K562 (cell line): ENCODE results near the gene METAP1.

Experiments
- CC2D1A ChIP-seq: fragments of 450-650 bp; IDR thresholded peaks from 2 replicates; pipeline ENCODE4 v1.6.1; 2017; ENCODE audit warnings: mild to moderate bottlenecking
- CGGBP1 ChIP-seq: fragments of 250-450 bp; sonication (Bioruptor Pico); IDR thresholded peaks from 2 replicates; pipeline ENCODE4 v1.9.0; 2021; ENCODE audit warnings: mild to moderate bottlenecking
- EZH2 ChIP-seq: IDR thresholded peaks from 2 replicates; pipeline ENCODE4 v1.6.1; 2012; ENCODE audit warnings: low read depth, mild to moderate bottlenecking, inconsistent platforms, low read length, borderline replicate concordance
- GABPA ChIP-seq: fragments of 200-800 bp; sonication (Bioruptor generic); conservative IDR thresholded peaks from 2 replicates; pipeline ENCODE4 v1.6.1; 2016; ENCODE audit warnings: low read depth, missing genetic modification characterization, missing compliant biosample characterization
- GTF2F1 ChIP-seq: IDR thresholded peaks from 2 replicates; pipeline ENCODE4 v1.6.1; 2011; ENCODE audit warnings: low read depth, low read length, improper control_type of control experiment
- KLF16 ChIP-seq: IDR thresholded peaks from 2 replicates; pipeline ENCODE4 v1.6.1; 2016; ENCODE audit warnings: antibody characterized with exemption
- MEF2D ChIP-seq: conservative IDR thresholded peaks from 2 replicates; pipeline ENCODE4 v1.6.1; 2016; ENCODE audit warnings: low read depth, missing genetic modification characterization, missing compliant biosample characterization
- TEAD4 ChIP-seq, 2 experiments: sonication (generic) in 1 of 2; formaldehyde crosslinking in 1 of 2; IDR thresholded peaks; 2 replicates each; pipeline versions ENCODE4 v1.6.1 to v1.8.0; 2012 to 2022; ENCODE audit warnings: borderline replicate concordance in 1 of 2, inconsistent platforms in 1 of 2, low read length in 1 of 2, mild to moderate bottlenecking in 1 of 2, missing genetic modification reagents in 1 of 2
- ZBTB33 ChIP-seq: sonication (generic); formaldehyde crosslinking; IDR thresholded peaks from 2 replicates; pipeline ENCODE4 v1.8.1; 2023; ENCODE audit warnings: mild to moderate bottlenecking, missing genetic modification reagents
- TF ChIP-seq, protein P1 (sequence below), 2 experiments: IDR thresholded peaks; 2 replicates each; pipeline ENCODE4 v1.6.1; 2012; ENCODE audit warnings: improper control_type of control experiment in 2 of 2, low read depth in 2 of 2, low read length in 2 of 2, borderline replicate concordance in 1 of 2

- no peak for TF ChIP-seq ZBTB33 (CRISPR knock-in tag)
- TF ChIP-seq KLF16, result no peak
- TF ChIP-seq, protein P1, sequence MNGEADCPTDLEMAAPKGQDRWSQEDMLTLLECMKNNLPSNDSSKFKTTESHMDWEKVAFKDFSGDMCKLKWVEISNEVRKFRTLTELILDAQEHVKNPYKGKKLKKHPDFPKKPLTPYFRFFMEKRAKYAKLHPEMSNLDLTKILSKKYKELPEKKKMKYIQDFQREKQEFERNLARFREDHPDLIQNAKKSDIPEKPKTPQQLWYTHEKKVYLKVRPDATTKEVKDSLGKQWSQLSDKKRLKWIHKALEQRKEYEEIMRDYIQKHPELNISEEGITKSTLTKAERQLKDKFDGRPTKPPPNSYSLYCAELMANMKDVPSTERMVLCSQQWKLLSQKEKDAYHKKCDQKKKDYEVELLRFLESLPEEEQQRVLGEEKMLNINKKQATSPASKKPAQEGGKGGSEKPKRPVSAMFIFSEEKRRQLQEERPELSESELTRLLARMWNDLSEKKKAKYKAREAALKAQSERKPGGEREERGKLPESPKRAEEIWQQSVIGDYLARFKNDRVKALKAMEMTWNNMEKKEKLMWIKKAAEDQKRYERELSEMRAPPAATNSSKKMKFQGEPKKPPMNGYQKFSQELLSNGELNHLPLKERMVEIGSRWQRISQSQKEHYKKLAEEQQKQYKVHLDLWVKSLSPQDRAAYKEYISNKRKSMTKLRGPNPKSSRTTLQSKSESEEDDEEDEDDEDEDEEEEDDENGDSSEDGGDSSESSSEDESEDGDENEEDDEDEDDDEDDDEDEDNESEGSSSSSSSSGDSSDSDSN (IDR thresholded peaks at IDR 0.05; ENCODE audit: borderline replicate concordance in 1 of 2, low read depth in 2 of 2, low read length in 2 of 2), result no peak
- no peak for TF ChIP-seq MEF2D
- TF ChIP-seq GABPA (tag), result no peak
- no peak for TF ChIP-seq TEAD4 (IDR thresholded peaks at IDR 0.05; ENCODE audit: low read length)
- no peak for TF ChIP-seq TEAD4 (CRISPR knock-in tag; IDR thresholded peaks at IDR 0.05; ENCODE audit: borderline replicate concordance)
- no peak for TF ChIP-seq CC2D1A
- no peak for TF ChIP-seq CGGBP1 (CRISPR knock-in tag)
- TF ChIP-seq EZH2, result no peak
- no peak for TF ChIP-seq GTF2F1
Measured at GRCh38 chr4:99104153-99104552, 108.6 kb downstream of the METAP1 start.
